Activated CD4-positive, CD25-positive, alpha-beta regulatory T cell treated with anti-CD3 and anti-CD28 coated beads, Interleukin-2, amount 50 U/mL, for 72 hours (primary cell): ENCODE data around the gene SVEP1.

Experiments used
- DNase-seq: peaks from one replicate; pipeline ENCODE4 v3.0.0; 2021

SVEP1 gene

GRCh38 chr9:110355911-110356310 lies 223.6 kb downstream of the SVEP1 start:
- no peak for DNase-seq

- no peak for DNase-seq
These were observed 228.5 kb downstream of the SVEP1 start for GRCh38 chr9:110351009-110351467.

GRCh38 chr9:110346325-110346724 lies 233.2 kb downstream of the SVEP1 start:
- DNase-seq: no peak

GRCh38 chr9:110344821-110345220 lies 234.7 kb downstream of the SVEP1 start:
- DNase-seq: no peak

GRCh38 chr9:110343551-110343950 lies 236.0 kb downstream of the SVEP1 start:
- no peak for DNase-seq

DNA sequence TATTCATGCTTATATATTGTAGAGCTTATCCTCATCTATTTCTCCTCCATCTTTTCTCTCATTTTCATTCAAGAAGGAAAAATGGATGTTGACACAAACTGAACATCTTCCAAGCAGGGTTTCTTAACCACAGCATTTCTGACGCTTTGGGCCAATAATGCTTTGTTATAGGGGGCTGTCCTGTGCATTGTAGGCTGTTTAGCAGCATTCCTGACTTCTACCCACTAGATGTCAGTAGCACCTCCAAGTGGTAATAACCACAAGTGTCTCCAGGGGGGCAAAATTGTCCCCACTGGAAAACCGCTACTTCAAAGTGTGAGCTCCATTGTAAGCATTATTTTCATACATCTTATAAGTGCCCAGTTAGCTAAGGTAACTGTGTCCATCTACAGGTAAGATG lies 239.2 kb downstream of the SVEP1 start:
- no peak for DNase-seq

GRCh38 chr9:110338143-110338542 lies 241.4 kb downstream of the SVEP1 start:
- no peak for DNase-seq

GRCh38 chr9:110337727-110338126 lies 241.8 kb downstream of the SVEP1 start, which contains the start of gene TXNDC8:
Gene TXNDC8, minus strand, starts transcription at chr9:110337863.
- no peak for DNase-seq

GRCh38 chr9:110336363-110336762 lies 243.2 kb downstream of the SVEP1 start:
- no peak for DNase-seq

DNA sequence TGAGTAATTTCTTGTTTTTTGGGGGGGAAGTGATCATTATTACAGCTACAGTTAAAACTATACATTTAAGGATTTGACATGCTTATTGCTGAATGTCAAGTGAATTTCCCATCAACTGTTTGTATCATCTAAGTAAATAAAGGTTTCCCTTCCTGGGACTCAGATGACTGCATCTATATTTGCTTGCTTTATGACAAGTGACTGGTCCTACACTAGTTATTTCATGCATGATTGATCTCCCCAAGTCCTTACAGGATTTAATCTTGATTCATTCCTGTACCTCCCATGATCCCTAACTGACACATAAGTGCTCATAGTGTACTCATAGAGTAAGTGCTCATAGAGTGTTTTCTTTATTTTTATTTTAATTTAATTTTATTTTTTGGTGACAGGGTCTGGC lies 244.7 kb downstream of the SVEP1 start:
- DNase-seq: no peak

DNA sequence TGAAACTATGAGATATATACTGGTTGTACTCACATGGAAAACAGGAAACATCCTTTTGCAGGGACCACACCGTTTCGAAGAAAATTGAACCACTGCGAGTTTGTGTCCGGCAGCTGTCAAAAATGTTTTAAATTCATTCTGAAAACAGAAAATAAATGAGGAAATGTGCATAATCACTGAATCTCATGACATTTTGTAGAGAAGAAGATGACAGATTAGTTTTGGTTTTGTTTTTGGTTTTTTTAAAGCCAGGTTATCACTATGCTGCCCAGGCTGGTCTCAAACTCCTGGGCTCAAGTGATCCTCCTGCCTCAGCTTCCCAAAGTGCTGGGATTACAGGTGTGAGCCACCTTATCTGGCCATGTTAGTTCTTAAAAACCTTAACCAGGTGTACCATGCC lies 245.4 kb downstream of the SVEP1 start:
- DNase-seq: no peak

DNA sequence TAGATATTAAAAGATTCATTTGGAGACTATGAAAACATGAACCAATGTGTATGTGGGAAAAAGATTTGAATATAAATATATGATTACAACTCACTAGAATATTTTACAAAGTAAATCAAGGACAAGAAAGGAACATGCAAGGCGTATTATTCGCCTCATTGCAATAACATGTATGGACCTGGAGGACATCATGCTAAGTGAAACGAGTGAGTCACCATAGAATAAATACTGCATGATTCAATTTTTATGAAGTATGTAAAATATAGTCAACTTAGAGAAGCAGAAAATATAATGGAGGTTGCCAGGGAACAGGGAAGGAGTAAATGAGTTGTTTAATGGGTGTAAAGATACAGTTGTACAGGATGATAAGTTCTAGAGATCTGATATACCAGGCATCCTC lies 246.8 kb downstream of the SVEP1 start:
- no peak for DNase-seq

DNA sequence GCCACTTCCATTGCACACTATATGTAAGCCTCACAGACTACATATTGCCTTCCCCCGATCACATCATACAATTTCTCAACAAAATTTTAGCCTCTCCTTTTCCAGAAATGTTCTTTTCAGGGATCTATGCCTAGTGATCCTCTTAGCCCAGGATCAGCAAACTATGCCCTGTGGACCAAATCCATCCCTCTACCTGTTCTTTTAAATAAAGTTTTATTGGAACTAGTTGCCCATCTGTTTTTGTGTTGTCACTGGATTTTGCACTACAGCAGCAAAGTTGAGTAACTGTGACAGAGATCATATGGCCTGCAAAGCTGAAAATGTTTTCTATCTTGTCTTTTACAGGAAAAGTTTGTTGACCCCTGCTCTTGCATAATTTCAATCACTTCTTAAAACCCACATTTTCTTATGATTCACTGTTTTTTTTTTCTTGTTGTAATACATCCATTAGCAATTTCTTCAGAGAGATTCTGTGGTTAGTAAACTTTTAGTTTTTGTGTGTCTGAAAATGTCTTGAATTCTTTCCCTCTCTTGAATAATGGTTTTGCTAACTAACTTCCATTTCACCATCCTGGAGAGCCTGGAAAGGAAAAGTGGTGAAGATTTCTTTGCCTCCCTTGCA lies 248.9 kb downstream of the SVEP1 start:
- no peak for DNase-seq

DNA sequence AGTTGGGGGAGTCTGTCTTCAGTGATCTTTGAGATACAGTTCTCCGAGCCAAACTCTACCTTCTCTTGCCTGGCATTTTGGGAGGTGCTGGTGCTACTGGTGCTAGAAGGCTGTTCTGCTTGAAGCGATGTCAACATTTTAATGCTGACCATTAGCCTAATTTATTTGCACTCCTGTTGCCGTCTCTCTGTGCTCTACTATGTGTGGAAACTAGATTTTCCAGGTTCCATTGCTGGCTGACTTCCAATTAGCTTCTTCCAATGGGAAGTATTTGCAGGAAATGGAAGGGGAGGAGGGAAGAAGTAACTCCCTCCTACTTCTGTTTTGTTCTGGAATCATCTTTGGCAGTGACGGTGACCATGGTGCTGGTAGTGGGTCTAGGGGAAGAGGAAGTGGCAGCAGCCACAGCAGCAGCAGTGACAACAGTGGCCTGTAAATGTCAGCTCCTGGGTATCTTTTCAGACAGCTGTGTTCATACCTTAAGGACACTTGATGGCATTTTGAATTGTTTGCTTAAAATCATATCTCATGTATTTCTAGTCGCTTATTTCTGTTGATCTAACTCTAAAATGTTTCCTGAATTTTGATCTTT lies 249.8 kb downstream of the SVEP1 start:
- no peak for DNase-seq

GRCh38 chr9:110328763-110329162 lies 250.8 kb downstream of the SVEP1 start:
- no peak for DNase-seq

DNA sequence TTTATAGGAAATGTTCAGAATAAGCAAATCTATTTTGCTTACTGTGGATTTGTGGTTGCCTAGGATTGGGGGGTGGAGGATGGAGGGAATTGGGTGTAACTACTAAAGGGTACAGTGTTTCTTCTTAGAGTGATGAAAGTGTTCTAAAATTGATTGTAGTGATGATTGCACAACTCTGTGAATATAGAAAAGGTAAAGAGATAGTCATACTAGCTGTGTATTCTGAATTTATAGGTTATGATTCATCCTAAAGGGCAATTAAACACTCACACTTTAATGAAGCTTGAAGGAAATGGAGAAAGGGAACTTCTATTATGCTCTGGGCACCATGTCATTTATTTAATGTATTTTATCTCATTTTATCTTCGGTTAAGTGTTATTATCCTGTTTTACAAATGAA lies 251.8 kb downstream of the SVEP1 start:
- no peak for DNase-seq

DNA sequence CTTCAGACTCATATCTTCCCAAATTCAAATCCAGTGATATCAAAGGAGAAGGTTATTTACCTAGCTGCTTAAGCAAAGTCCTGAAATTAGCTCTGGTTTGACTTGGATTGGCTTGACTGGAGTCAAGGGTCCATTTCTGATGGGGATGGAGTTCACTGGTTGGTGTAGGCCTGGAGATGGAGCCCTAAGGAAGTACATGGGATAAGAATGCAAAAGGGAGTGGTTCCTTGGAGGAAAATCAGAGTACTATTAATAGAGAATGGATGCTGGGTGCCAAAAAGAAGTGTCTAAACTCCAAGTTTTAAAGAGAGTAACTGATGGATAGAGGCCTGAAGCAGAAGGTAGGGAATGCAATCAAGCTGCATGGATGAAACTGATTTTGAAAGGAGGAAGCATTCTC lies 255.7 kb downstream of the SVEP1 start:
- no peak for DNase-seq

DNA sequence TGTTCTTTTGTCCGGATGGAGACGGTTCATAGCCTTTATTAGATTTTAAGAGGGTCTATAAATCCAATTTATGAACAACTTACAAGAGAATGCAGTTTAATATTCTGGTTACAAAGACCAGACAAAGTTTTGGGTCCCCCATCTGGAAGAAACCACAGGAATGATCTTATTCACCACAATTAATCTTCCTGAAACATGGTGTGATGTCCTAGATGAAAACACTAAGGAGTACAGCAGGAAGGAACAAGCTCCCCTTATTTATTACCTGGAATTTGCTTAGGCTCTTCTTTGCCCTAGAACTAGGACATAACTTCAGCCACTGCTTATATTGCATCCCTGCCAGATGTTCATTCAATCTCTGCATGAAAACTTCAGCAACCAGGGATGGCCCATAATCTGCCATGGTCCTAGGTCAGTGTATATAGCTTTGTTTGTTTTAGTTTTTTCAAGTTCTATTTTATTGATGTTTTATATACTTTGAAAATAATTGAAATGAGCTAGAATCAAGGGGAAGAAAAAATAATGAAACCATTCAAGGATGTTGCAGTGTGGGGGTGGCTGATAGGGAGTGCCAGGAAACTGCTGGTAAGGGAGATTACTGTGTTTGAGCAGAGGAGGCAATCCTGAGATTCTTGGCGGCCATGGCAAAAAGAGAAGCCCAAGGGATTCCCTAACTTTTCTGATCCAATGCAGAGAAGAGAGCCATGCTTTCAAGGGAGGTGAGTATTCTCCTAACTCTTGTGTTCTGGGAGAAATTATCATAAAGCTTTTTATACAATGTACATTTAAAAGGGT lies 258.7 kb downstream of the SVEP1 start:
- DNase-seq: no peak

- no peak for DNase-seq
These were observed 259.6 kb downstream of the SVEP1 start for GRCh38 chr9:110319781-110320492.

- DNase-seq: no peak
These were observed 261.6 kb downstream of the SVEP1 start for GRCh38 chr9:110317911-110318310.

- DNase-seq: no peak
These were observed 263.1 kb downstream of the SVEP1 start for GRCh38 chr9:110316261-110317075.
